Parathyroid adenoma (tissue), 2 donors: ENCODE measurements around the gene MRGPRD.

ENCODE experiments used
- H2AFZ ChIP-seq: fragments of 300-600 bp; sonication (generic); one replicate; pipeline ENCODE4 v1.7.0; 2017; ENCODE audit warnings: antibody characterized with exemption, mild to moderate bottlenecking
- H3K27ac ChIP-seq: fragments of 300-600 bp; sonication (generic); one replicate; pipeline ENCODE4 v1.7.0; 2017
- H3K27me3 ChIP-seq: fragments of 300-600 bp; sonication (generic); one replicate; pipeline ENCODE4 v1.7.0; 2017; ENCODE audit warnings: low read length; ENCODE audit not compliant: control insufficient read depth, insufficient read depth
- H3K36me3 ChIP-seq: fragments of 300-600 bp; sonication (generic); one replicate; pipeline ENCODE4 v1.7.0; 2017; ENCODE audit warnings: low read length; ENCODE audit not compliant: control insufficient read depth, insufficient read depth
- H3K4me1 ChIP-seq: fragments of 300-600 bp; sonication (generic); one replicate; pipeline ENCODE4 v1.7.0; 2017; ENCODE audit warnings: control low read depth
- H3K4me2 ChIP-seq: fragments of 300-600 bp; sonication (generic); one replicate; pipeline ENCODE4 v1.7.0; 2017; ENCODE audit warnings: low read length
- H3K4me3 ChIP-seq: fragments of 300-600 bp; sonication (generic); one replicate; pipeline ENCODE4 v1.7.0; 2017; ENCODE audit warnings: low read depth, low read length
- H3K79me2 ChIP-seq: fragments of 300-600 bp; sonication (generic); one replicate; pipeline ENCODE4 v1.7.0; 2017; ENCODE audit warnings: control low read depth
- H3K9ac ChIP-seq: fragments of 300-600 bp; sonication (generic); one replicate; pipeline ENCODE4 v1.7.0; 2017; ENCODE audit warnings: mild to moderate bottlenecking
- H3K9me3 ChIP-seq: fragments of 300-600 bp; sonication (generic); one replicate; pipeline ENCODE4 v1.7.0; 2017; ENCODE audit warnings: low read length; ENCODE audit not compliant: control insufficient read depth
- CTCF ChIP-seq: fragments of 300-600 bp; sonication (generic); IDR thresholded peaks from one replicate; pipeline ENCODE4 v1.7.0; 2017; ENCODE audit warnings: antibody characterized with exemption, mild to moderate bottlenecking
- donor health status: primary hyperparathyroidism.

Gene MRGPRD

GRCh38 chr11:68983801-68984200 is 3.0 kb upstream of the MRGPRD start:
- Histone ChIP-seq H3K36me3 (no peaks in the 10 kb centered on the region), H3K4me2 (no peak overlapping the region), H3K79me2 (no peaks in the 10 kb centered on the region), H3K4me3 (no peak overlapping the region), H3K9ac (no peak overlapping the region), H3K4me1 (no peaks in the 10 kb centered on the region), H3K27me3 (no peaks in the 10 kb centered on the region), H2AFZ (no peak overlapping the region), H3K27ac (no peak overlapping the region), H3K9me3 (no peaks in the 10 kb centered on the region)
- TF ChIP-seq CTCF = no peak

- no peak for TF ChIP-seq CTCF
- no peak overlapping the region for H3K4me3 ChIP-seq
Observed at GRCh38 chr11:68982134-68982533, 1.3 kb upstream of the MRGPRD start.

GRCh38 chr11:68979931-68980775 is 633 bp downstream of the MRGPRD start:
- Histone ChIP-seq H2AFZ (no peak overlapping the region), H3K27me3 (no peaks in the 10 kb centered on the region), H3K9ac (no peak overlapping the region), H3K4me1 (no peaks in the 10 kb centered on the region), H3K4me3 (no peak overlapping the region), H3K4me2 (no peak overlapping the region), H3K79me2 (no peaks in the 10 kb centered on the region), H3K9me3 (no peaks in the 10 kb centered on the region), H3K27ac (no peak overlapping the region), H3K36me3 (no peaks in the 10 kb centered on the region)
- no peak for TF ChIP-seq CTCF

More at GRCh38 chr11:68982134-68982533, 1.3 kb upstream of the MRGPRD start:
- Histone ChIP-seq H3K27ac (no peak overlapping the region), H3K4me2 (no peak overlapping the region), H3K9me3 (no peaks in the 10 kb centered on the region), H3K9ac (no peak overlapping the region), H3K36me3 (no peaks in the 10 kb centered on the region), H3K79me2 (no peaks in the 10 kb centered on the region), H3K27me3 (no peaks in the 10 kb centered on the region), H2AFZ (no peak overlapping the region), H3K4me1 (no peaks in the 10 kb centered on the region)

GRCh38 chr11:68978931-68979594 is 1.7 kb downstream of the MRGPRD start:
- Histone ChIP-seq H3K4me3 (no peak overlapping the region), H3K4me2 (no peak overlapping the region)

More at GRCh38 chr11:68978931-68979594, 1.7 kb downstream of the MRGPRD start:
- no peaks in the 10 kb centered on the region for H3K79me2 ChIP-seq
- no peaks in the 10 kb centered on the region for H3K4me1 ChIP-seq
- no peak overlapping the region for H3K9ac ChIP-seq
- H3K27me3 ChIP-seq = no peaks in the 10 kb centered on the region
- H3K27ac ChIP-seq = no peak overlapping the region
- no peaks in the 10 kb centered on the region for H3K9me3 ChIP-seq
- TF ChIP-seq CTCF = no peak
- H3K36me3 ChIP-seq = no peaks in the 10 kb centered on the region
- H2AFZ ChIP-seq = no peak overlapping the region
